ENCODE results near the gene BCL2.

Gene BCL2

DNA sequence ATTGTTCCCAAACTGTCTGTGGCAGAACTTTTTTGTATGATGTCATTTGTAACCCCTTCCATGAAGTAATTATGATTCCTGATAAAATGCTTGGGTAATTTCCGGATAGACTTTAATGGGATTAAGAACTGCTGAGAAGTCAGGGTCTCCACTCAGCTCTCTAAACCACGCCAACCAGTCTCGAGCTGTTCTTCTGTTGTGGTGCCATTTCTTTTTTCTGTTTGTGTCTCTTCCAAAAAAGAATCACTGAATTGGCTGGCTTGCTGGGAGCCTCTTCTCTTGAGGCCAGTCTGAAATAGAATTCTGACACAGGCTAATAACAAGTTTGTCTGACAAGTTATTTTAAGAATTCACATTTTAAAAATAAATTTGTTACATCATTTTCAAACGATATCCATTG is 198.9 kb downstream of the BCL2 start:
- DNase-seq (ENCODE audit: low read depth in 2 of 2, low spot score in 1 of 2), result no peak

DNA sequence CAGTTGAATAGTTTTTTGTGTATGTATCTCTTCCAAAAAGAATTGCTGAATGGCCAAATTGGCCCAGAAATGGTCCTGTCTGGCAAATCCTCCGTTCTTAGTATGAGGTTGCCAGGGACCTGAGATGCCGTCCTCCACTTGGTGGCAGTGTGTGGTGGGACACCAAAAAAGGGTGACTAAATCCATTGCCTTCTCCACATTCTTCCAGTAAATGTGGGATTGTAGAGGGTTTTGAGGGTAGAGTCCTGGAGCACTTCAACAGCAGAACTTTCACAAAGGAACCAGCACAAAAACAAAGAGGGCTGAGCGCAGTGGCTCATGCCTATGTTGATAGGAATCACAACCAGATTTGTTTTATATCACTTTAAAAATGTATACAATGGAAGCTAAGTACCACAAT is 199.9 kb downstream of the BCL2 start:
- DNase-seq (ENCODE audit: low read depth in 2 of 2, low spot score in 1 of 2), result no peak

DNA sequence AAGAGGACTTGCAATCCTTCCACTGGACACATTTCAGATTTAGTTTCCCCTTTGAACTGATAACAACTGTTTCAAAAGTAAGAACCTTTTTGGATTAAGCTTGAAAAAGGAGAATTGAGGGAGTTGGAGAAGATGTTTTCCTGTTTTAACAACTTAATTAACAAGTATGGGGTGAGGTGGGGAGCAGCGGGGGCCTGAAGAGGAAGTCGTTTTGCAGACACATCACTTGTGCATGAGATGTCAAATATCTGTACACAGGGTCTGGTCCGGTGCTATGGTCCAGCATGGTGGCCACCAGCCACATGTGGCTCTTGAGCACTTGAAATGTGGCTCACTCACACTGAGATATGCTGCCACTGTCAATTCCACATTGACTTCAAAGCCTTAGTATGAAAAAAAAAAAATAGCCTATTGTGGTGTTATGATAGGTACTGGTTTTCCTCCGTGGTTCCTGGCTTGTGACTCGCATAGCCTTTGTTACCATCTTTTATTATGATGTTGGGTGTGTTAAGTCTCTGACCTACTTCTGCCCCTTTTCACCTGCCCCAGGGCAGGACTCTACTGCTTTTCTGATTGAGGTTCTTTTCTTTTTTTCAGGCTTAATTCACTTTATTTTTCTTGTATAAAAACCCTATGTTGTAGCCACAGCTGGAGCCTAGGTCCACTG is 205.5 kb downstream of the BCL2 start:
- DNase-seq (ENCODE audit: low read depth in 2 of 2, low spot score in 1 of 2), result no peak

DNA sequence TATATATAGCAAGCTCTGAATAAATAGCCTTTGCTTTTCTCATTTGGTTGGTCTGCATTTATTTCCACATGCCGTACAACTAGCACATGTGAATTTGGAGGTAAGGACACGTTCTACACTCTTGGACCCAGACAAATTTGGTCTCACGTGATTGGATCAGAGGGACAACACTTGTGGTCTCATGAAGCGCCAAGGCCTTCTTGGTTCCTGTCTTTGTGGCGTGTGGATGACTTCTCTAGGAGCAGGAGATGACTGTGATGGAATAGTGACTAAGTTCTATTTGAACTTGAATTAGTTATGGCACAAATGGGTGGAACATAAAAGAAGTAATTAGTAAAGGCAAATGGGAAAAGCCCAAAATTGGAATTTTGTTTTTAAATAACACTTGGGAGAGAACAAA is 206.9 kb downstream of the BCL2 start:
- DNase-seq (ENCODE audit: low read depth in 2 of 2, low spot score in 1 of 2), result no peak

DNA sequence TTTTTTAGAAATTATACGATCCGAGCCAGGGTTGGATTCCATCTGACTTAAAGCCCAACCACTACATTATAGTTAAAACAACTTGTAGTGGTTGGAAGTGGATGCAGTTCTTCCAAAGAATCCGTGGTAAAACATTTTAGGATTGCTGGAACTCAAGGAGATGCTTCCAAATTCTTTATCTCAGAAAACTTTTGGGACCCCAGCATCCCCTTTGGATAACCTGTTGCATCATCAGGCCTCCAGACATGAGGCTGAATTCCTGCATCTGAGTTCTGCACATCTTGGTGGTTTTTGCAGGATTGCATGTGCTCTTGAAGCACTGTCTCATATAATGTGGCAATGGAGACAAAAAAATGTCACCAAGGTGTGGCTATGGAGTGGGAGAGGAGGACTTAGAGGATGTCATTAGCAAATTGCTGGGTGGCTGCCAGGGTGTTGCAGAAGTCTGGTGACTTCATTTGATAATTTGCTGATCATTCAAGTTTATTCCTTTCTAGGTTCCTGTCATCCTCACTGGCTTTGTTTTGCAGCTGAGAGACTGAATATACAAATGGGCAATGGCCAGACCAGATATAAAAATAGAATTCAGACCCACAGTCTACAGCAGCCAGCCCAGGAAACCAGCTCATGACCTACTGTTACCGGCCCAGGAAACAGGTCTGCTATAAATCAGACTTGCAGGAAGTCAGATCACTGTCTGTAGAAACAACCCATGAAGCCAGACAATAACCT is 207.7 kb downstream of the BCL2 start:
- no peak for DNase-seq (ENCODE audit: low read depth in 2 of 2, low spot score in 1 of 2)

DNA sequence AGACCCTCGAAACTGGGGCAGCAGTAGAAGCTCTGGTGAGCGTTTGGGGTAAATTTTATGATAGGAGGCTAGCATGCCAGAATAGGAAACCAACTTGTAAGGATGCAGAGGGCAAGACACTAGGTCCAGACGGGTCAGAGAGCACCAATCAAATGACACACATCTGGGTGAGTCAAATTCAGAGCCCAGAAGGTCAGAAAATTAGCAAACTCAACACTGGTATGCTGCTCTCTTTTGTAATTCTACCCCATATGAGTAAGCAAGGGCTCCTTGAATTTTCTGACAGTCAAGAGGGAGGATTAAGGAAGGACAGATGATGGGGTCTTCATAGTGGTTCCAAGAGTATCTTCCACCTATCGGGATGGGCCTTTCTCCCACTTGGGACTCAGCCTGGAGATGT is 209.8 kb downstream of the BCL2 start:
- no peak for DNase-seq (ENCODE audit: low read depth in 2 of 2, low spot score in 1 of 2)

DNA sequence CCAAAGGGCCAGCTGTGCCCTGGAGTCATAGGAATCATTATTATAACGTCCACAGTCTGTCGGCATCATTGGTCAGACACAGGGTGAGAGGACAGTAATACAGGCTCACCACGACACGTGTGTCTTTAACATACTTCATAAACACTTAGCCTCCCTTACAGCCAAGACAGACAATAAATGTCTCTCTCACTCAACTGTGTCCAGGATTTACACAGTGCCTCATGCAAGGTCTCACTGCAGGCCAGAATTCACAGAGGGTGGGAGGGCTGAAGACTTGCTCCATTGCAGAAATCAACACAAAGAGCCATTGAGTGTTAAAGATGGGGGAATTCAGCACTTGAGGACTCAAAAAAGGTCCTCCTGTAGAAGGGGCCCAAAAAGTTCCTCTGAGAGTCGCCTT is 210.5 kb downstream of the BCL2 start:
- no peak for DNase-seq (ENCODE audit: low read depth in 2 of 2, low spot score in 1 of 2)

DNA sequence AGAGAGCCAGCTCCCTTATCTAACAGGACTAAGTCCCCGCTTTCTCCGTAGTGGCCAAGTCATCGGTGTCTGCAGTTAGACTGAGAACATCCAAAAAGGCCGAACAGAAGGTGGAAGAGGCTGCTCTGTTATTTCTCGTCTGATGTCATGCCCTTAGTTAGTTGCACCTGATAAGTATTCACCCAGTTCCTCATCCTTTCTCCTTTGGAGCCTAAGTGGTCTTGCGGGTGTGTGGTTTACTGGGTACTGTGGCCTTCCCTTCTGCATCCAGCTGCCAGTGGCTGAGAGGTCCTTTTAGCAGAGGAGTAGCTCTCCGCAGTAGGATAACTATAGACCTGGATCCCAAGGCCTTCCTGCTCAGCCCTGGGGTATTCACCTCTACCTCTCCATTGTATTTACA is 211.6 kb downstream of the BCL2 start:
- DNase-seq (ENCODE audit: low read depth in 2 of 2, low spot score in 1 of 2), result no peak

DNA sequence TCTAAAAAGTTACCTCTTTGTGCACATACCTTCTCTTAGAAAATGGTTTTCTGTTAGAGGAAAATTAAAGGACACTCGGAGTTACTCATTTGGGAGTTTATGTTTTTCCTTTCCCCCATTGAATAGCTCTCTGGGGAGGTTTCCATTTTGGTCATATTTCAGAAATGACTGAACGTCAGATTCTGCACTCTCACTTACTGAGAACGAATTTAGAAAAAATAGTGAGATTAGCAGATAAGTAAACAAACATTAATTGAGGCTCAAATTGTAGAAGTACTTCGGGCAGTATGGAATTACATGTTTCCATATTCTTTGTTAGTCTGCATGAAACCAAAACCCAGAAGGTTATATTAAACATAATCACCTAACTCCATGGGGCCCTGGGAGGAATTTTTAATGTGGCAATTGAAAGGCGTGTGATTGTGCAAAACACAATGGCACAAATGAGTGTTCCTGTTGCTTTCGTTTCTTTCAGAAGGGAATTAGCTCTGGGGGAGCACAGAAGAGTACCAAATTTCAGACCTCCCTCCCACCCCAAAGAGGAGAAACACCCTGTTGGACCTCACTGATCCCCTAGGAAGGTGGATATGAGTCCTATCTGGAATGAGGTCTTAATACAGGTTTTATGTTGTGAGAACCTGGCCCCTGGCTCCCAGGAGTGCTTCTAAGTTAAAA is 212.3 kb downstream of the BCL2 start:
- no peak for DNase-seq (ENCODE audit: low read depth in 2 of 2, low spot score in 1 of 2)

DNA sequence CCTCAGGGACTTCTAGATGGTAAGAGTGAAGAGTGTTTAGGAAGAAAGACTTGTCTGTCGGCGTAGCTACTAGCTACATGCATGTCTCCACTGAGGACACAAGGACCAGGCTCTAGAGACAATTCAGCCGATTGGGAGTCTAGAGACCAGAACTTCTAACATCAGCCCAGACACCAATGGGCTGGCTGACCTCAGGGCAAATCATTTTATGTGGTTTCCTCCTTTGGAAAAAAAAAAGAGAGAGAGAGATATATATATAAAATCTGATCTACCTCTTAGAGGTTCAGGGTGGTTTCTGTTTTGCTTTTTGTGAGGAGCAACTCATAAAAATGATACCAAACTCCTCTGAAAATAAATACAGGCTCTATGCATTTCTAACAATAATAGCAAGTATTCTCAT is 212.8 kb downstream of the BCL2 start:
- DNase-seq (ENCODE audit: low read depth in 2 of 2, low spot score in 1 of 2), result no peak

DNA sequence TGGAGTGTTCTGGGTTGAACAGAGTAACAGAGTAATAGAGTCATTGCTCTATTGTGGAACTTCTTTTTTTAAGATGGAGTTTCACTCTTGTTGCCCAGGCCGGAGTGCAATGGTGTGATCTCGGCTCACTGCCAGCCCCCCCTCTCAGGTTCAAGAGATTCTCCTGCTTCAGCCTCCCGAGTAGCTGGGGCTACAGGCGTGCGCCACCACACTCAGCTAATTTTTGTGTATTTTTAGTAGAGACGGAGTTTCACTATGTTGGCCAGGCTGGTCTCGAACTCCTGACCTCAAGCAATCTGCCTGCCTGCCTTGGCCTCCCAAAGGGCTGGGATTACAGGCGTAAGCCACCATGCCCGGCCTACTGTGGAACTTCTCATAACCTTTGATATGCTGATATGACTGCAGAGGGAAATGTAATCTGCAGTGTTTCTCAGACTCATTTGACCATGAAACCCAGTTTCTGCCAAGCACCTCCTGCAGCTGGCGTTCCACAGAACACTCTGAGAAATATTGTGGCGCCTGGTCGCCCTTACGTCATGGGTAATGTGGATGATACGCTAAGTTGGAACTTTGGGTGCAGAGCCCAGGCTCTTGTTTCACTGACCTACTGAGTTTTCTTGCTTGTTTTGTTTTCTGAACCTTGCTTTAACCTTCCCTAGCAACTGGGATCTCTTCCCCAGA is 213.8 kb downstream of the BCL2 start:
- DNase-seq (ENCODE audit: low read depth in 2 of 2, low spot score in 1 of 2), result no peak

DNA sequence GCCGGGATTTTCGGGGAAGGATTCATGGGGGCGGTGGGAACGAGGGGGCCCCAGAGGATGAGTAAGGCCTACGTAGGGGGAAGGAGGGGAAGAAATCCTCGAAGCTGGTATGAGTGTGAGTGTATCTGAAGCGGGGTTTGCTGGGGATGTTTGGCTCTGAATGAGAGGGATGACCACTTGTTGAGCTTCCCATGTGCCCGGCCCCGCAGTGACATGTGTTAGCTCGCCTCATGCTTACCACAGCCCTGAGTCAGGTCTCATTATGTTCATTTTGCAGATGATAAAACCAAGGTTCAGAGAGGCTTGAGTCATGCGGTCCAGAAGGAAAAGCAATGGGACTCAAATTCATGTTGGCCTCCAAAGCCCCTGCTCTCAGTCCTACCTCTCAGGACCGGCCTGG is 214.7 kb downstream of the BCL2 start:
- DNase-seq (ENCODE audit: low read depth in 2 of 2, low spot score in 1 of 2), result no peak

DNA sequence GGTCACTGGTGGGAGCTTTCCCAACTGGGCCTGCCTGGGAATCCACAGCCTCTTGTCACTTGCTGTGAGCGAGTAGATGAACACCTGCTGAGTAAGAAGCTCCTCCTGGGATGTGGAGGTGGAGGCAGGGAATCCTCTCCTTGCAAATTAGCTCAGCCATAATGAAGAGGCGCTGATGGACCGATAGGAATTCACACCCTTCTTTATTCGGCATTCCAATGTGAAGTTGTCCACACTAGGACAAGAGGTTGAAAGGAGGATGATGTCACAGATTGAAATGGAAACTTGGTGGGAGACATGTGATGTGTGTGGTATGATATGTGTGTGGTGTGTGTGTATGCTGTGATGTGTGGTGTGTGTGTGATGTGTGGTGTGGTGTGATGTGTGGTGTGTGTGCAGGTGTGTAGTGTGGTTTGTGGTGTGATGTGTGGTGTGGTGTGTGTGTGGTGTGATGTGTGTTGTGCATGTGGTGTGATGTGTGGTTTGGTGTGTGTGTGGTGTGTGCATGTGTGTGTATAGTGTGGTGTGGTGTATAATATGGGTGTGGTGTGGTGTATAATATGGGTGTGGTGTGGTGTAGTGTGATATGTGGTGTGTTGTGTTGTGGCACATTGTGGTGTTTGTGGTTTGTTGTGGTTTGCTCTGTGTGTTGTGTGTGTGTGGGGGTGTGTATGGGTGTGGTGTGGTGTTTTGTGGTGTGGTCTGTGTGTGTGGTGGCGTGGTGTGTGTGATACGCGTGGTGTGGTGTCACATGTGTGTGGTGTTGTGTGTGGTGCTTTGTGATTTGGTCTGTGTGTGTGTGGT is 216.4 kb downstream of the BCL2 start:
- DNase-seq (ENCODE audit: low read depth in 2 of 2, low spot score in 1 of 2), result no peak

DNA sequence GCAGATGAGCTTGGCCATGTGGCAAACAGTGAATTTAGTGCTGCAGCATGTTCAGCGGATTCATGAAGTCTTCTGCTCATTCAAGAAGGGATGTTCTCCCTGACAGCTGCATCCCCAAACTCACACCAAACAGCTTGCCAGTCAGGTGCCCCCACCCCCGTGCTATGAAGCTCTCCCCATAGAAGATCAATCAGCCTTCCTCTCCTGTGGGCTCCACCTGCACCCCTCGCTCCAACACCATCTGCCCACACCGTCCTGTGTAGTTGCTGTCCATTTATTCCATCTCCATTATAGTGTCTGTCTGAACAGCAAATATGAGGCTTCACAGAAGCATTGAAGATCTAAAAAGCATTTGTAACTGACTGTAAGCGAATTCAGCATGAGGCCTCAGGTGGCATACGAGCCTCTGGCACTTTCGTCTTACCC is 218.9 kb downstream of the BCL2 start:
- DNase-seq (ENCODE audit: low read depth in 2 of 2, low spot score in 1 of 2), result no peak

DNA sequence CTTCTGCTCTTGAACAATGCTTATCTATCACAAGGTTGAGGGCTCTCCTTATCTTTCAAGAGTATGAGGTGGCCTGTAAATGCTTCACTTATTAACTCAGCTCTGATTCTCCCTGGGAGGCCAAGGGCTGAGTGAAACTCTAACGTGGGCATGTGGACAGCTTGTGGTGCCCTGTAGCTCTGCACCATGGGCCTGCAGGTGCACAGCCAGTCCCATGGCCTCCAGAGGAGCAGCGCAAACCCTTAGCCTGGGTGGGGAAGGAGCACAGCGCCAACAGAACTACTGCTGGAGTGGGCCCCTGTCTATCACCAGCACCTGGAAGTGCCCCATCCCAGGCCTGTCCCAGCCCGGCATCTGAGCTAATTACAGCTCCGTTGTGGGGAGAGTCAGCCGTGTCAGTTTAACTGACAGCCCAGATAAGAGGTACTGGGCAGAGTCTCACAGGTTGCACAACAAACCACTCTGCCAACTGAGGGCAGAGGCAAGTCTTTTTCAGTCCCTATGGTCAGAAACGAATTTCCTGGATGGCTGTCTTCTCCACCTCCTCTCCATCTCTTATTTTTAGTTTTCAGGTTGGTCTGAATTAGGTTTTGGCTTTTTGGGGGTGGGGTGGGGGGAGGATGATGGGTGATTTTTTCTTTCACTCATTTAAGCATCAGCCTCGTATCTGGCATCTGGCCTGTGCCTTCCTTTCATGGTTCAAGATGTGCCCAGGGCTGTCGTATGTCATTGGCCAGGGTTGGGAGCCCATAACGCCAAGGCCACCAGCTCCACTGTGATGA is 219.5 kb downstream of the BCL2 start:
- no peak for DNase-seq (ENCODE audit: low read depth in 2 of 2, low spot score in 1 of 2)

DNA sequence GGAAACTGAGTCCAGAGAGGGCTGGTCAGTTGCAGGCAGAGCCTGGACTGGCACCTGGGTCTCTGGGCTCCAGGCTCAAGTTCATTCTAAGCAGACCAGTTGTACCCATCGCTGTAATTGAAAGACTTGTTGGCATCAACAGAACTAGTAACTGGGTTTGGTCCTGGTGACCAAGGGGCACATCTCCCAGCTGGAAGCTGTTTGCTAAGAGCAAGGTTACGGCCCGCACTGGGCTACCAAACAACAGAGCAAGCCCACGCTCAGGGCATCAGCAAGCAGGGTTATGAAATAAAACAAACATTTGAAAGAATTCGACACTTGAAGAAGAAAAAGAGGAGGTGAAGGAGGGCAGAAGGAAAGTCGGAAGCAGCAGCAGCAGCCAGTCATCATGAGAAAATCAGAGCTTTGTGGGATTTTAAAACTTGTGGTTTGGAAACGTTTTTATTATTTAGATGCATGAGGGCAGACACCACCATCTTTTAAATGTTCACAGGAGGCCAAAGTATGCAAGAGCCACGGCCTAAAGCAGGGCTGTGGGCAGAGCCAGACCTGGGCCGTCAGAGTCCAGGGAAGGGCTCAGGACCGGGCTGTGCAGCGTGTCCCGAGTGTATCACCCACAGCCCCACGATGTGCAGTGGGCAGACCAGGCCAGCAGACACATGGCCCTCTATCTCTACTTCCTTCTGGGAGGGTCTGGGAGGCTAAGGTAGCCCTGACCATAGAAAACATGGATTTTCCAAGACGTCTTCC is 220.3 kb downstream of the BCL2 start:
- no peak for DNase-seq (ENCODE audit: low read depth in 2 of 2, low spot score in 1 of 2)

DNA sequence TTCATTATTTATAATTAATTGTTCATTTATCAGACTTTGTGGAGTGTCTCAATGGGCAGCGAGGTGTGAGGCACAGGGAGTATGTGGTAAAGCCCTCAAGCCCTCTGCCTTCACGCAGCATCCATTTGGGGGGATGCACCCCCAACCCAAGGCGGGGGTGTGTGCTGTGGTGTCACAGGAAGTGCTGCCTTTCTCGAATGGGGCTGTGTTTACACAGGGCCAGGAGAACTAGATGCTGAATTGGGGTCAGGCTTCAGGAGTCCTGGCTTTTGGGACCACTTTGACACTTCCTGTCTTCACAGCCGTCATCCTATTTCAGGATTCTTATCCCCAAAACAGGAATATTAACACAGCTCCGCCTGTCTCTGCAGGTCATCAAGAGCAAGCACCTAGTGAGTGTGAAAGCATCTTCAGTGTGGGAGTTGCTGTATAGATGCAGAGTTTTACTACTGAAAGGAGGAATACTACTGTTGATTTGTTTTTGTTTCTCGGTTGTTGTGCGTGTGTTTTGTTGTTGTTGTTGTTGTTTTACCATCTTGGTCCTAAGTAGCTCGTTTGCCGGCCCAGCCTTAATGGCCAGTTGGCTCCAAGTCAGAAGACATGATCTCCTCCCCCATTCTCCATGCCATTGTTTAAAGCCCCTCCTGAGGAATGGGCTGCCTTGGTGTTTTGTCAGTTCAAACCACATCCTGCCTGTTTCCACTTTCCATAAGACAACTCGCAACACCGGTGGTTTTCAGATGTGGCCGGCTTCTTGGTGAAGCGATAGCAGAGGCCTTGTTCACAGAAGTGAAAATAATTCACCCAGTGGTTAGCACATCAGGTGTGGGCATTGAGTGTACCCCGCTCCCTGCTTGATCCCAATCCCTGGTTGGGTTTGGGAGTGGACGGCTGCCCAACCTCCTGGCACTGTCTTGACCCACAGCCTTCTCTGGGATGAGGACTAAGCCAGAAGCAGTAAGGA is 221.3 kb downstream of the BCL2 start:
- no peak for DNase-seq (ENCODE audit: low read depth in 2 of 2, low spot score in 1 of 2)

DNA sequence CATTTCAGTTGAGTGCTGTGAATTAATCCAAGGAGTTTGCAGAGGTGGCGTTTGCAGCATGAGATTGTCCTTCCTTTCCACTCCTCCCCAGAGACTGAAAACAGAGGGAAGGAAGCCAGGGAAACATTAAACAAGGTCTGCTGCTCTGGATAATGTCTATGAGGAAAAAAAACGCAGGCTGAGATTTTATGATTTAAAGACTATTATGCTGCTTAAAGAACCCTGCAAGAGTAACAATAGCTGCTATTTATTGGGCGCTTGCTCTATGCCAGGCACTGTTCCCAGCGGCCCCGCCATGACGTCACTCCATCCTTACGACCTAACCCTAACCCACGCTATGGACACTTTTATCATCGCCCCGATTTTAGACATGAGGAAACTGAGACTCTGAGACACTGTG is 222.4 kb downstream of the BCL2 start:
- DNase-seq (ENCODE audit: low read depth in 2 of 2, low spot score in 1 of 2), result no peak

All from stimulated activated CD8-positive, alpha-beta memory T cell treated with anti-CD3 and anti-CD28 coated beads, Interleukin-4, amount 100 ng/mL, for 4 hours (primary cell).